ENCODE data around the gene CCDC174.

GRCh38 chr3:14657579-14657978, 6.0 kb downstream of the CCDC174 start:
- TF ChIP-seq, protein P1, sequence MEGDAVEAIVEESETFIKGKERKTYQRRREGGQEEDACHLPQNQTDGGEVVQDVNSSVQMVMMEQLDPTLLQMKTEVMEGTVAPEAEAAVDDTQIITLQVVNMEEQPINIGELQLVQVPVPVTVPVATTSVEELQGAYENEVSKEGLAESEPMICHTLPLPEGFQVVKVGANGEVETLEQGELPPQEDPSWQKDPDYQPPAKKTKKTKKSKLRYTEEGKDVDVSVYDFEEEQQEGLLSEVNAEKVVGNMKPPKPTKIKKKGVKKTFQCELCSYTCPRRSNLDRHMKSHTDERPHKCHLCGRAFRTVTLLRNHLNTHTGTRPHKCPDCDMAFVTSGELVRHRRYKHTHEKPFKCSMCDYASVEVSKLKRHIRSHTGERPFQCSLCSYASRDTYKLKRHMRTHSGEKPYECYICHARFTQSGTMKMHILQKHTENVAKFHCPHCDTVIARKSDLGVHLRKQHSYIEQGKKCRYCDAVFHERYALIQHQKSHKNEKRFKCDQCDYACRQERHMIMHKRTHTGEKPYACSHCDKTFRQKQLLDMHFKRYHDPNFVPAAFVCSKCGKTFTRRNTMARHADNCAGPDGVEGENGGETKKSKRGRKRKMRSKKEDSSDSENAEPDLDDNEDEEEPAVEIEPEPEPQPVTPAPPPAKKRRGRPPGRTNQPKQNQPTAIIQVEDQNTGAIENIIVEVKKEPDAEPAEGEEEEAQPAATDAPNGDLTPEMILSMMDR (conservative IDR thresholded peaks at IDR 0.05 in 1 of 2, IDR thresholded peaks at IDR 0.05 in 1 of 2; ENCODE audit: extremely low read depth in 1 of 2, insufficient read depth in 1 of 2, low read depth in 1 of 2, low read length in 2 of 2): no peak
- no peak for TF ChIP-seq EZH2 (IDR thresholded peaks at IDR 0.05; ENCODE audit: borderline replicate concordance, low read length)

Data from mammary epithelial cell (primary cell).